HS-27A (cell line): ENCODE measurements around the gene TSPYL6.
"Not testable (repeated sequence)": the region's sequence is repeated elsewhere in the genome, so short reads cannot be mapped to it uniquely, and the experiment has no call there.

Experiments used
- DNase-seq: peaks from one replicate; pipeline ENCODE4 v3.0.0-alpha.2; 2012; ENCODE audit warnings: low read depth, missing footprints

Gene TSPYL6

DNA sequence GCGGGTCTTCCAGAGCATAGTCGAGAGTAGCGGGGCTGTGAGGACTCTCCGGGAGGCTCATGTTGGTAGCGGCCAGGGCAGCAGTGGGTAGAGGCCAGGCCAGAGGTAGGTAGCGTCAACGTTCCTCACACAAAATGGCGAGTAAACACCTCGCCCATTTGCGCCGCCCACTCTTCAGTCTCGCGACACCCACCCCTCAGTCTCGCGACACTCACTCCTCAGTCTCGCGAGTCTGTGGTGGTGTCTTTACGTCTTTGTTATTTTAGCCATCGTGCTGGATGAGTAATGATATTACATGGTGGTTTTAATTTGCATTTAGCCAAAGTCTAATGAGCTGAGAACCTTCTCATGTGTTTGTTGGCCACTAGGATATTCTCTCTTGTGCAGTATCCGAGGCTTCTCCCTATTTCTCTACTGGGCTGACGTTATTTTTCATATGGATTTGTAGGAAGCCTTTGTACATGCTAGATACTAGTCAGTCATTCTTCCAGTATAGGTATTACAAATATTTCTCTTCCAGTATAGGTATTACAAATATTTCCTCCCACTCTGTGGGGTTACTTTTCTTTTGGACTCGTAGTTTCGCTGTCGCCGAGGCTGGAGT lies at the start of gene TSPYL6:
Gene TSPYL6 (minus strand): TSS at position 139 of the 604 bp plus-strand sequence. CDS start 78 bp downstream, at position 61.
- no peak for DNase-seq

DNA sequence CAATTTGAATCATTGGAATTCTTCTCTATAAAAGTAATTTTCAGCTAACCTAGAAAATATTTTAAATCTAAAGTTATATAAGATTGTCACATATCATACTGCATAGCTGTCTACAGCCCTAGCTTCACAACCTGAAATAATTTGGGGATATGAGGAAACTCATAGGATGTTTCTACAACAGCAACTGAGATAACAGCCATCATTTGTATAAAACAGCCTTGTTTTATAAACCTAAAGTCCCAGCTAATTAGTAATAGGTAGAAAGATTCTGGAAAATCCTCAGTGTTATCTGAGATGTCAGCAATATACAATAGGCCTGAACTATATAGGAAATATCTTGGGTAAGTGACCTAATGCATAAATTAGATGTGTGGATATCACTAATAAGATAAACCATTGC lies 47.6 kb upstream of the TSPYL6 start:
- DNase-seq, result no peak

DNA sequence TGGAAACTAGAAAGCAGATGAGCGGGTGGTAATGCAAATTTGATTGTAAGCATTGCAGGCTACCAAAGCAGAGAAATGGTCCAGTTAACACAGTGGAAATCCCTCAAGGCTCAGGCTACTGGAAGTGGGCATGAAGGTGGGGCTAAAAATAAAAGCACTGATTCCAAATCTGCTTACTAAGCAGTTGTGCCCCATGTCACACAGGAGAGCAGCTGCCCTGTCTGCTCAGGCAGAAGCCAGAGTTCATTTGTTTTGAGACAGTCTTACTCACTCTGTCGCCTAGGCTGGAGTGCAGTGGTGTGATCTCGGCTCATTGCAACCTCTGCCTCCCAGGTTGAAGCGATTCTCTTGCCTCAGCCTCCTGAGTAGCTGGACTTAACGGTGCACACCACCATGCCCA lies 42.5 kb upstream of the TSPYL6 start:
- DNase-seq, result no peak

DNA sequence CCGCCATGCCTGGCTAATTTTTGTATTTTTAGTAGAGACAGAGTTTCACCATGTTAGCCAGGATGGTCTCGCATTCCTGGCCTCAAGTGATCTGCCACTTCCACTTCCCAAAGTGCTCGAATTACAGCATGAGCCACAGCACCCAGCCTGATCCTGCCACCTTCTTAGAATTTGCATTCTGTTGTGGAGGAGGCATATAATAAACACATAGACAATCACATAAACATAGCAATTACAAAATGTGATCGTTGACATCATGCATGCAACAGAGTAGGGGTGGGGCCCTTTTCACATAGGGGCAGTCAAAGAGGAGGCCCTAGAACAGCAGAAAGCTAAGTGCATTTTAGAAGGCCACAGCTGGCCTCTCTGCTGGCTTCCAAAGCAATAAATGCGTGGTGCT lies 39.9 kb upstream of the TSPYL6 start:
- no peak for DNase-seq

DNA sequence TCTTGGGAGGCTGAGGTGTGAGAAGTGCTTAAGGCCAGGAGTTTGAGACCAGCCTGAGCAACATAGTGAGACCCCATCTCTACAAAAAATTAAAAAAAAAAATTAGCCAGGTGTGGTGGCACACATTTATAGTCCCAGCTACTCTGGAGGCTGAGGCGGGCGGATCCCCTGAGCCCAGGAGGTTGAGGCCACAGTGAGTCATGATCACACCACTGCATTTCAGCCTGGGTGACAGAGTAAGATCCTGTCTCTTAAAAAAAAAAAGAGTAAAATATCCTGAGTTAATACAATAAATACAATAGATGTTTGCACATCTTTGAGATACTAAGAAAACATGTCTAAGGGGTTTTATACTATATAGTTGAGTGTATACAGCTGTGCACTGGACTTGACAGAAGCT lies 38.6 kb upstream of the TSPYL6 start:
- DNase-seq, result not testable (repeated sequence)

DNA sequence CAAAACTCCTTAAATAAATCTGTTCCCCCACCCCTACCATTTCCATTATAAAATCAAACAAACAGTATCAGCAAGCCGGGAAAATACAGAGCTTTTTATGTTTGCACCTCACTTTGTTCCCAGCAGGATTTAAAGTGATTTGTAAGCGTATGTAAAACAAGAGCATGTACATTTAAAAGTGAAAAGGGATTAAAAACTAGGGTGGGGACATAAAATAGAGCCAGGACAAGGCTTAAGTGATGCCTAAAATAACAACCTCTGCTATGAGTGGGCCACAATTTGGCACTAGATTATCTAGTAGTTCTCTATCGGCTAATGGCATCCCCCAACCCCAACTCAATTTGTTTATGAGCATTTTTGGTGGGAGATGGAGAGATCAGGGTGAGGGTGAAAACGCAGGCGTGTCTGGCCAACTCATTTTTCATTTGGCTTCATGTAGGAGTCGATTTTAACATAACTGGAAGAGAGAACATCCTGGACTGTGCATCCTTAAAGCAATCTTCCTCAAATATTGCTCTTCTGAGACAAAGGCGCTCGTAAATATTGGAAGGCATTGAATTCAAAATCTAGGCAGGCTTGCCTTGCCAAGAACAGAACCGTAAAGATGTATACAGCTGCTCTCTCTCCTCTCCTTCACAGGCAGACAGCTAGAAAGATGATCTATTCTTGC lies 34.5 kb upstream of the TSPYL6 start:
- no peak for DNase-seq

DNA sequence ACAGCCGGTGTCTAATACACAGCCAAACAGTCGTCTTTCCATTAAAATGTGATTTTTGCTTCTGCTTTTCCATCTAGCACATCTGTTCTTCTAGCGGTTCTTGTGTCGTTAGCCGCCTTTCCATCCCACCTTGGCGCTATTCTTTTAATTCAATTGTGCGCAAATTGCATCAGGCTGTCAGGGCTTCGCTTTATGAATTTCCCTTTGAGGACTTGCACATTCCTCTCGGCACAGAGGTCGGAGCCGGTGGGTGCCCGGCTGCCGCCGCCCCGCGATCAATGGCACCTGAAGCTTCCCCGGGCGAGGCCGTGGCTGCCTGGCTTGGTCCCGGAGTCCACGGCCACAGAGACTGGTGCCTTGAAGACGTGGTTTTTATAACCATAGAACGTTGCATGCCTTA lies 33.9 kb upstream of the TSPYL6 start:
- DNase-seq, result no peak

DNA sequence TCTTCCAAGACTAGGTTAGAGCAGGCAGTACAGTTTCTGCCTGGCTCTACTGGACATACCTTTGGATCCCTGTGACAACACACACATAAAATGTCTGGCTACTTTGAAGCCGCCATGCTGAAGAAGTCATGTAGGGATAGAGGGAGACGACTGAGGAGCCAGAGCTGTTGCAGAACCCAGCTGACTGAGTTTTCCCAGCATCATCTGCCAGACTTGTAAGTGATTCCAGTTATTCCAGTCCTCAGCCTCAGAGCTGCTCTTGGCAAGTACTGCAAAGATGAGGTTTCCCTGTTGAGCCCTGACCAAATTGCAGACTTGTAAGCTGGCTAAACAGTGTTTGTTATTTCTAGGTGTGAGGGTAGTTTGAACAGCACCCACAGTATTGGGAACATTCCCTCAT lies 31.5 kb upstream of the TSPYL6 start:
- no peak for DNase-seq

DNA sequence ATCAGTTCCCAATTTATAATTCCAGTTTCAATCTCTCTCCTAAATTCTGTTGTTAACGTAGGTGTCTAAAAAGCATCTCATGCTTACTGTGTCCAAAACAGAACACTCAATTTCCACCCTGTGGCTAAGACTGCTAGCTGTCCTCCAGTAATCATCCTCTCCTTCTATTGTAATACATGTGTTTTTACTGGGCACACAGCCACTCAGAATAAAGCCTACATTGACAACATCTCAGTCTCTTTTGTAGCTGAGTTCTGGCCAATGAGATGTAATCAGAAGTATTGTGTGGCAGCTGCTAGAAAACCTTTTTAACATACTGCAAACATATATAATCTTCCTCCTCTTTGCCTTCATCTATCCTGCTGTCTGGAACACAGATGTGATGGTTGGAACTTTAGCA lies 29.4 kb upstream of the TSPYL6 start:
- no peak for DNase-seq

DNA sequence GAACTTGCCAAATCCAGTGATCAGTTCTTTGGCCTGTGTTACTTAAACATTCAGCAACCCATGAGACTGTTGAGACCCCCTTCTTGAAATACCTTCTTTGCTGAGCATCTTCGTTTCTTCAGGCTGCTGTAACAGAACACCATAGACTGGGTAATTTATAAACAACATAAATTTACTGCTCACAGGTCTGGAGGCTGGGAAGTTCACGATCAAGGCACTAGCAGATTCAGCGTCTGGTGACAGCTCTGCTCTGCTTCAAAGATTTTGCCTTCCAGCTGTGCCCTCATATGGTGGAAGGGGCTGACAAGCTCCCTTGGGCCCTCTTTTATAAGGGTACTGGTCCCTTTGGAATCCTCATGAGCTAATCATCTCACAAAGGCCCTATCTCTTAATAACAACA lies 28.8 kb upstream of the TSPYL6 start:
- no peak for DNase-seq

DNA sequence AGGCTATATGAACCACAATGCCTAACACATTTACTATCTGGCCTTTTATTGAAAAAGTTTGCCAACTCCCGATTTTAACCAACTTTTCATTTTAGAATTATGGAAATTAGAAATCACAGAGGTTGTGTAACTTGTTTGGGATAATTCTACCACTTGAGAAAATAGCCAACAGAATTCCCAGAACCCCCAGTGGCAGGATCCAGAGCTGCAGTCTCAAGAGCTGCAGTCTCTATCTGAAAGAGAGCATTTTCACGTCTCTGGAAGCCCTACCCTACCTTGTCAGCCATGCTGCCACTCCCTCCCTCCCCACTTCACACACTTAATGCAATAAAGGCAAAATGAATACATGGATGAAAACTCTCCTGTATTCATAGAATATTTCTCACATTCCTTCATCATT lies 23.4 kb upstream of the TSPYL6 start:
- no peak for DNase-seq

DNA sequence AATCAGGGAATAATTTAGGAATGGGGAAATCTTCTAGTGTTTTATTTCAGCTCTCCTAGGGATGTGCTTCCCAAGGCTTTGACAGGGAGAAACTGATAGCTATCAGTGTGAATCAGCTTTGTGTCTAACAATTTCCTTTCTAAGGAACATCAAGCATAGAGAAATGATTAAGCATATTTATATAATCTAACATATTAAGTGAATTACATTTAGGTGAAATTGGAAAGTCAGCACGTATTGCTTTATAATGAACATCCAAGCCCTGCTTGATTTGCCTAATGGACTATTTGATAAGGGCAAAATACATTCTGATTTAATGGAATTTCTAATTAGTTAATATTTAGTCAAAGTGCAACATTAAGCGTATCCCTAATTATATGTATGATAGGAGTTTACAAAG lies 19.5 kb upstream of the TSPYL6 start:
- no peak for DNase-seq

DNA sequence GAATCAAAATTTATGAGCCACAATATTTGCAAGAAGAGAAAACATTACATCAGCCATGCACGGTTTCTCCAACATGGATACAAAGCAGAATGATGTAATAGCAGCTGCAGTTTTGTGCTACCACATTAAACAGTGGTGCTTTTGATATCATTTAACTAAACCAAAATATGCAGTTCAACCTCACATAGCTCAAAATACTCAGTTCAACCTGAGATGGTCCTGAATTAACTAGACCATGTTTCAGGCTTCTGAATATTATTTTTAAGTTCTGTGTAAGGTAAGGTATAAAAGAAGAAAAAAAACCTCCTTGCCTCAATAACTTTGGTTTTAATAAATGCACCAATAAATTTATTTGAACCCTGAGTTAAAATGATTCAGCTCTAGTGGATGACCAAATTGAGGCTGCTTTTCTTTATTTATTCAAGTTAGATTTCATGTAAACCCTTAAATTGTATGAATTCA lies 18.8 kb upstream of the TSPYL6 start:
- no peak for DNase-seq

DNA sequence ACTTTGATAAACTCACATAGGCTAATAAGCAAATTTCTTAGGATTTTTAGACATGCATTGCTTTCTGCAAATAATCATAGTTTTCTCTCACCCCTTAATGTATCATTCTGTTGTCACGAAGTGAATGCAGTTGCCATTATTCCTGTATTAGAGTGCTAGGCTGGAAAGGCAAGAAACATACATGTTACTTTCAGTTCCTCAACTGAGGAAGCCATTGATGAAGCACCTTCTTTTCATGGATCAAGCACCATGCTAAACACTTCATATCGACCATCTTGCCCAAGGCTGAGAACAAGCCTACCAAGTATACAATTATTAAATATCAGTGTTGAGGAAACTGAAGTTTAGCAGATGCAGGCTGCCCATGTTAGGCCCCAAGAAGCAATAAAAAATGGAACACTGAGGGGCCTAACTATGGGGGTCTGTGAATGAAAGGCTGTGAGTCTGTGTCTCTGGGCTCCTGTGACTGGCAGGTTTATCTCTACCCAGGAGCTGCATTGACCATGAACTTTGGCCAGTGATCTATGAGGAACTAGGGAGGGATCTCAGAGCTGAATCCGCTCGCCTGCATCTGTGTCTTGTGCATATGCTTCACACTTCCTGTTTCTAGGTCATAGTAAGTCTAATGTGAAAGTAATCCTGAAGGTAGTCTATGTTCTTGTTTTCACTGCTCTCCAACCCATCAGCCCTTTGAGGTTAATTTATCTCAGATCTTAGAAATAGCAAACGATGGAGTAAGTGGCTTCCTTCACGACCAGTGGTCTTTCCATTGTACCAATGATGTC lies 16.0 kb upstream of the TSPYL6 start:
- DNase-seq, result no peak

DNA sequence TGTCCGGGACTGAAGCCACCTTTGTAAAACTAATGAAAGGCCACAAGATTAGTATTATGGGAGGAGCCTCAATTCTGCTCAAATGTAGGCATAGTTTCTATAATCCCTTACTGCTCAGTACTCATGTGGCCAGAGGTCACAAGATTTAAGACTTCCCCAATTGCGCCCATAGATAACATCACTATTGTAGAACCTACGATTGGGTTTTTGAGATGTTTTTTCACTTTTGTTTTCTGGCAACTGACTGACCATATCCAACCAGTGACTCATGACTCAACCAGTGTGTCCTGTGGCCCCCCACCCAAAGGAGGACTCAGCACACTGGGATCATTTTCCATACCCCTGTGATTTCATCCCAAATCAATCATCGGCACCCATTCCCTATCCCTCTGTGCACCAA lies 15.2 kb upstream of the TSPYL6 start:
- no peak for DNase-seq

DNA sequence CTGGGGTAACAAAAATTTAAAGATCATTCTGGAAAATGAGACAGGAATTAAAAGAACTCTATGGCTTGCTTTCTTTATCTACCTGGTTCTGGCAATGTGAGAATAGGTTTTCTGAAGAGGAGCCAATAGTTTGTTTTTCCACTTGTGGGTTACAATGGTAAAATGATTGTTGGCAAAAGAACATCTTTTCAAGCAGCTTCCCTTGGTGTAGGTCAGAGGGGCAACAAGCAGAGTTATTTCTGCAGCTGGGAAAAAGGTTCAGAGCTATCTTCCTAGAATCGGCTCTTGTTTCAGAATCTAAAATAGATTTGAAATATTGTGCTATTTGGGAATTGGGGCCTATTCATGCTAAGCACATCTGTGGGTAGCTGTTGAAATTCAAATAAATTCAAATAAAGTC lies 11.5 kb upstream of the TSPYL6 start:
- no peak for DNase-seq

DNA sequence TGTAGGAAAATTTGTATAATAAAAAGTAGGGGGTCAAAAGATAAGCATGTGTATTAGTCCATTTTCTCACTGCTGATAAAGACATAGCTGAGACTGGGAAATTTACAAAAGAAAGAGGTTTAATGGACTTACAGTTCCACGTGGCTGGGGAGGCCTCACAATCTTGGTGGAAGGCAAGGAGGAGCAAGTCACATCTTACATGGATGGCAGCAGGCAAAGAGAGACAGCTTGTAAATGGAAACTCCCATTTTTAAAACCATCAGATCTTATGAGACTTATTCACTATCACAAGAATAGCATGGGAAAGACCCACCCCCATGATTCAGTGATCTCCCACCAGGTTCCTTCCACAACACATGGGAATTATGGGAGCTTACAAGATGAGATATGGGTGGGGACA lies 9.1 kb upstream of the TSPYL6 start:
- not testable (repeated sequence) for DNase-seq

DNA sequence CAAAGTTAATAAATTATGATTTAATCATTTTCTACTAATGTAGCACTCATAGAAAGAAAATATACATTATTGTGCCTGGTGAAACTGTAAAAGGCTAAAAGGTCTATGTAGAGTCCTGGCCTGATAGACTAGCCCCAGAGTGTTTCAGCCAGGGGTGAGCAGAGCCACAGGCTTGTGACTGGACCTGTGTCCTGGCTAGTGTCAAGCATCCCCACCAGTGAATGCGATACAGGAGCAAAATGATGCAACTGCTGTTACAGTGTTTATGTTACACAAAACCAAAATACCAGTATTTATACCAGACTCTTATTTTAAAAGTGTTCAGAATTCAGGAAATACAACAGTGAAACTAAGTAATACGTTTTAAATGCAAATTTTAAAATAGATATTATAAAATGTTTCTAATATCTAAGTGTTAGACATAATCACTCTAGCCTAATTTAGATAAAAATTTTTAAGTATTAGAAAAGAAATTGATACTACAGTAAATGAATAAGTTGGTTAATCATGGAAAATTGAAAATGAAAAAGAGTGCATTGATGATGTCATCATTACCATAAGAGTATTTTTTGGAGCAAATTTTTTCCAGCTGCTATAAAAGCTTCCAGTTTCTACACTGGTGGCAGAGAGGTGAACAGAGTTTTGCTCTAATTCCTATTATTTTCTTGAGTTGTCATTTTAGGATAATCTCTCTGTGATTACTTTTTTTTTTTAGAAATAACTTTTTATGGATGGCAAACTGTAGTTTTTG lies 6.2 kb upstream of the TSPYL6 start:
- DNase-seq, result no peak

DNA sequence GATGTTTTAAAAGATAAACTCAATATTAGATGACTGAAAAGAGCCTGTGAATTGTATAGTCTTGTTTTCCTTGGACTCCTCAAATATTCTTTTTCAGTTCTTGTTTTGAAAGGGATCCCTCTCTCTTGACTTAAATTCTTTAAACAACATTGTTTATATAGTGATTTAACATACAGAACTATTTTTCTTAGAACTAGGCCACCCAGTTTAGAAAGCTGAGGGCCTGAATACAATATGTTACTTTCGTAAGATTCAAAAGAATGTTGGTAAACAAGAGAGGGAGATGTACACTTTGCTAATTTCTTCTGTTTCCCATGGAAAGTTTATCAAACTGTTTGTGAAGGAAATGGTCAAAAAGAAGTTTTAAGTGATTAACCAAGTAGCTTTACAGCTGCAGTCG lies 5.5 kb upstream of the TSPYL6 start:
- no peak for DNase-seq

DNA sequence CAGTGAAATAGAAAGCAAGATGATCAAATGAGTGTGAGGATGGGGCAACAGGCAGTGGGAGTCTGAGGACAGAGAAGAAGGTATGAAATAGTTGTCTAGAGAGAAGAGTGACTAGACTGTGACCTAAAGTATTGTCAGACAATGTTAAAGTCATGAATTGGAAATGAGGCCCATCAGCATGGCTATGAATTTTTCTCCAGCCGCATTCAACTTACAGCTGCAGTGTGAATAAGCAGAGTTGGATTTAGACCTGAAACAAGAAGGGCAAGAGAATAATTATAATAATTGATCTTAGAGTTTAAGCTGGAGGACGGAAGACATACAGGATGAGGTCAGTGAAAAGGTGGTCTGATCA lies 4.2 kb upstream of the TSPYL6 start:
- no peak for DNase-seq

DNA sequence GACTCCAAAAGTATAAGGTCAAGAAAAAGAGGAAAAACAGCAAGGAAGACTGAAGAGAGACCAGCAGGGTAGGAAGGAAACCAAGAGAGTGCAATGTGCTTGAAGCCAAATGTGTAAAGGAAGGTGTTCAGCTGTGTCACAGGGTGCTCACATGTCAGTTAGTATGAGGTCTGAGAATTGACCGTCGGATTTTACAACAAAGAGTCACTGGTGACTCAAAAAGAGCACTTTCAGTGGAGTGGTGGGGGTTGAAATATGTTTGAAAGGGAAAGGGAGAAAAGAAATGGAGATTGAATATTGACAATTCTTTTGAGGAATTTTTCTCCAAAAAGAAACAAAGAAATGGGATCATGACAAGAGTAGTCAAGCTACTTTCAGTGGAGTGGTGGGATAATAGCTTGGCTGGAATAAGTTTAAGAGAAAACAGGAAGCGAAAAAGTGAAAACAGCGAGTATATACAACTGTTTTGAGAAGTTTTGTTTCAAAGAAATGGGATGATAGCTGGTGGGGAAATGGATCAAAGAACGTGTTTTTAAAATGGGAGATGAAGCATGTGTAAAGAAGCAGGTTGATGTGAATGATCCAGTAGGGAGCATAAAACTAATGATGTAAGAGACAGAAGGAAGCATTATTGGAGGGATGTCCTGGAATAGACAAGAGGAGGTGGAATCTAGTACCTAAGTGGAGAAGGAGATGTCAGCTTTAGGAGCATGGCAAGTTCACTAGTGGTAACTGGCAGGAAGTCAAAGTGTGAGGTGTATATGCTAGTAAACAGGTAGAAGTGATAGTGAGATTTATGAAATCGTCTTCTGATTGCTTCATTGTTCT lies 3.6 kb upstream of the TSPYL6 start:
- no peak for DNase-seq

DNA sequence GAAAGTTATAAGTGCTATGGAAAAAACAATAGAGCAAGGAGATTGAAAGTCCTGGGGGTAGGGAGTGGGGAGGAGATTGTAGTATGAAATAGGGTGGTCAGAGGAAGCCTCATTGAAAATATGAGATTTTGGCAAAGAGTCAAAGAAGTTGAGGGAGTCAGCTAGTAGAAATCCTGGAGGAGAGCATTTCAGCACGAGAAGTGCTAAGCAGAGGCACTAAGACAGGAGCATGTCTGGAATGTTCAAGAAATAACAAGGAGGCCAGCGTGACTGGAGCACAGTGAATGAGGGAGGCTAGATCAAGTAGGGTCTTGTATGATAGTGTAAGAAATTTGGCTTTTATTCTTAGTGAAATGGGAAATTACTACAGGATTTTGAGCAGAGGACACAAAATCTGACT lies 2.1 kb upstream of the TSPYL6 start:
- no peak for DNase-seq
